Sigmoid colon (tissue), 7 donors: ENCODE data around the gene STK40. TPM values are rescaled to one million over a fixed set of nuclear protein-coding genes. Genes with fewer than 3 reads are reported as not detected.

Experiments
- DNase-seq: peaks from one replicate; pipeline ENCODE4 v3.0.0-alpha.2; 2019
- H3K27ac ChIP-seq, 4 donors: fragments of 200-600 bp; sonication (generic); one replicate each; pipeline ENCODE4 v1.5.1; 2016 to 2019; ENCODE audit warnings: mild to moderate bottlenecking in 1 of 4
- H3K27me3 ChIP-seq, 3 donors: fragments of 200-600 bp; sonication (generic); one replicate each; pipeline ENCODE4 v1.5.1; 2019; ENCODE audit warnings: mild to moderate bottlenecking in 1 of 3
- H3K36me3 ChIP-seq, 4 donors: fragments of 200-600 bp; sonication (generic); one replicate each; pipeline ENCODE4 v1.5.1; 2016 to 2019
- H3K4me1 ChIP-seq, 4 donors: fragments of 200-600 bp; sonication (generic); one replicate each; pipeline ENCODE4 v1.5.1; 2017 to 2019
- H3K4me3 ChIP-seq, 4 donors: fragments of 200-600 bp; sonication (generic); one replicate each; pipeline ENCODE4 v1.5.1; 2017 to 2019; ENCODE audit warnings: mild to moderate bottlenecking in 2 of 4, moderate library complexity in 1 of 4
- H3K9me3 ChIP-seq, 4 donors: fragments of 200-600 bp in 3 of 4; sonication (generic) in 3 of 4; one replicate each; pipeline versions ENCODE4 v1.5.1 to v1.6.1; 2013 to 2019
- EP300 ChIP-seq, 4 donors: sonication (generic); formaldehyde crosslinking; IDR thresholded peaks; one replicate each; pipeline ENCODE4 v1.6.1; 2017; ENCODE audit warnings: antibody characterized with exemption in 4 of 4
- POLR2A ChIP-seq, 2 donors: fragments of 450-650 bp; IDR thresholded peaks; one replicate each; pipeline ENCODE4 v1.6.1; 2016; ENCODE audit warnings: antibody characterized with exemption in 2 of 2, mild to moderate bottlenecking in 2 of 2, moderate library complexity in 2 of 2
- POLR2AphosphoS5 ChIP-seq, 4 donors: sonication (generic); formaldehyde crosslinking; IDR thresholded peaks; one replicate each; pipeline ENCODE4 v1.6.1; 2017; ENCODE audit warnings: antibody characterized with exemption in 4 of 4
- WGBS, 2 donors: extraction: QIAGEN DNeasy Blood & Tissue Kit; methylation state at CpG; one replicate each; pipeline ENCODE4 v1.1.7; 2013; 5-methylcytosine and 5-hydroxymethylcytosine counted together
- intact Hi-C: fragments of 100-400 bp; cut with DNase I; formaldehyde crosslinking; loops from one replicate; pipeline ENCODE4 v1.15.1; 2023
- polyA plus RNA-seq, 3 donors: library from polyadenylated mRNA; stranded (reverse); fragments of 200-250 nt; gene quantifications; one replicate each; pipeline ENCODE4 v1.2.3, GENCODE V29; 2013
- total RNA-seq, 4 donors: library from RNA; depleted of rRNA; stranded (reverse); fragments of >200 nt; gene quantifications; one replicate each; pipeline ENCODE4 v1.1.0, GENCODE V29; 2016
- TF ChIP-seq, protein P1 (sequence below), 4 experiments: fragments of 450-650 bp in 3 of 4; fragments of 200-600 bp in 1 of 4; IDR thresholded peaks; one replicate each; pipeline ENCODE4 v1.5.1; 2016 to 2019; ENCODE audit warnings: antibody characterized with exemption in 4 of 4, mild to moderate bottlenecking in 3 of 4, moderate library complexity in 2 of 4
- donor health status: healthy with polysubstance abuse.
- donor health status: Bipolar disorder and iron deficiency.
- donor health status: healthy.

The STK40 gene
- total and polyA plus RNA-seq, 7 donors: 27.6 to 55.6 (median 40.7) TPM

DNA sequence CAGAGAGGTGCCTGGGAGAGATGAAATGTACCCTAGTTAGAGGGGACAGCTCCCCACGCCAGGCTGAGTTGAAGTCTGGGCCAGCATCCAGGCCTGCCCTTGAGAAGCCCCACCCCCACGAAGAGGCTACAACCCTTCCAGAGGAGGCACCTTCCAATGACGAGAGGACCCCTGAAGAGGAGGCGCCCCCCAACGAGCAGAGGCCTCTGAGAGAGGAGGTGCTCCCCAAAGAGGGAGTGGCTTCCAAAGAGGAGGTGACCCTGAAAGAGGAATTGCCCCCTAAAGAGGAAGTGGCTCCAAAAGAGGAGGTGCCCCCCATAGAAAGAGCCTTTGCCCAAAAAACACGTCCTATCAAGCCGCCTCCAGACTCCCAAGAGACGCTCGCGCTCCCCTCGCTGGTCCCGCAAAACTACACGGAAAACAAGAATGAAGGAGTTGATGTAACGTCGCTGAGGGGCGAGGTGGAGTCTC is 65.4 kb downstream of the STK40 start:
- Histone ChIP-seq H3K4me3 (peak overlapping the region in 3 of 4 donors; percentile 36 to 85 (median 43)), H3K27me3 (no peaks in the 10 kb centered on the region), H3K36me3 (no peaks in the 10 kb centered on the region), H3K27ac (peak overlapping the region; percentile 82 to 89 (median 84)), H3K9me3 (no peaks in the 10 kb centered on the region), H3K4me1 (peaks cover 0 to 39% (median 33%) of the 10 kb centered on the region in 4 donors)
- no peak for TF ChIP-seq POLR2AphosphoS5 (IDR thresholded peaks at IDR 0.05)
- no peak for TF ChIP-seq POLR2A (IDR thresholded peaks at IDR 0.05)
- TF ChIP-seq EP300 (IDR thresholded peaks at IDR 0.05): no peak
- TF ChIP-seq, protein P1, sequence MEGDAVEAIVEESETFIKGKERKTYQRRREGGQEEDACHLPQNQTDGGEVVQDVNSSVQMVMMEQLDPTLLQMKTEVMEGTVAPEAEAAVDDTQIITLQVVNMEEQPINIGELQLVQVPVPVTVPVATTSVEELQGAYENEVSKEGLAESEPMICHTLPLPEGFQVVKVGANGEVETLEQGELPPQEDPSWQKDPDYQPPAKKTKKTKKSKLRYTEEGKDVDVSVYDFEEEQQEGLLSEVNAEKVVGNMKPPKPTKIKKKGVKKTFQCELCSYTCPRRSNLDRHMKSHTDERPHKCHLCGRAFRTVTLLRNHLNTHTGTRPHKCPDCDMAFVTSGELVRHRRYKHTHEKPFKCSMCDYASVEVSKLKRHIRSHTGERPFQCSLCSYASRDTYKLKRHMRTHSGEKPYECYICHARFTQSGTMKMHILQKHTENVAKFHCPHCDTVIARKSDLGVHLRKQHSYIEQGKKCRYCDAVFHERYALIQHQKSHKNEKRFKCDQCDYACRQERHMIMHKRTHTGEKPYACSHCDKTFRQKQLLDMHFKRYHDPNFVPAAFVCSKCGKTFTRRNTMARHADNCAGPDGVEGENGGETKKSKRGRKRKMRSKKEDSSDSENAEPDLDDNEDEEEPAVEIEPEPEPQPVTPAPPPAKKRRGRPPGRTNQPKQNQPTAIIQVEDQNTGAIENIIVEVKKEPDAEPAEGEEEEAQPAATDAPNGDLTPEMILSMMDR (IDR thresholded peaks at IDR 0.05): no peak
- WGBS, 2 donors: 40 to 61% methylated on average over 16 of the region's 16 CpGs
- intact Hi-C loops: loop anchor here (2.0 kb wide), 1 partner anchor 48 kb away; no protein-coding TSS in a partner anchor
- DNase-seq: no peak

DNA sequence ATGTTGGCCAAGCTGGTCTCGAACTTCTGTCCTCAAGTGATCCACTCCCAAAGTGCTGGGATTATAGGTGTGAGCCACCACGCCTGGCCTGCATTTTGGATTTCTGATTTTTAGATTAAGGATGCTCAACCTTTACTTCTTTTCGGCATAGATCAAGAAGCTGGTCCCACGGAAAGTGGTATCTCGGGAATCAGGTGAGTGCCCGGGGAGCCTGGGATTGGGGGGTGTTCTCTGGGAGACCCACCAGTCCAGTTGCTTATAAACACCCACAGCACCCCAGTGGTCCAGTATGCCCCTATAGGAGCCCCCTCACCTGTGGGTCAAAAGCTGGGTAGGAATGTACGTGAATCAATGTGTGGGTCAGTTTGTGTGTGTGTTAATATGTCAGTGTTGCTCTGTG is 76.3 kb downstream of the STK40 start:
- TF ChIP-seq, protein P1 (IDR thresholded peaks at IDR 0.05): no peak
- TF ChIP-seq EP300 (IDR thresholded peaks at IDR 0.05) (no peak), POLR2AphosphoS5 (IDR thresholded peaks at IDR 0.05) (no peak), POLR2A (IDR thresholded peaks at IDR 0.05) (no peak)
- no peaks in the 10 kb centered on the region for H3K9me3 ChIP-seq
- peaks cover 0 to 3% (median 1%) of the 10 kb centered on the region in 4 donors for H3K36me3 ChIP-seq
- H3K27ac ChIP-seq: no peak overlapping the region
- 97 to 98% methylated on average over 7 of the region's 7 CpGs for WGBS, 2 donors
- no peak for DNase-seq
- peaks cover 2 to 25% (median 17%) of the 10 kb centered on the region in 4 donors for H3K4me1 ChIP-seq
- H3K4me3 ChIP-seq: no peak overlapping the region
- H3K27me3 ChIP-seq: no peaks in the 10 kb centered on the region
- intact Hi-C loops: loop anchor here (5.0 kb wide), 1 partner anchor 58 kb away; no protein-coding TSS in a partner anchor

DNA sequence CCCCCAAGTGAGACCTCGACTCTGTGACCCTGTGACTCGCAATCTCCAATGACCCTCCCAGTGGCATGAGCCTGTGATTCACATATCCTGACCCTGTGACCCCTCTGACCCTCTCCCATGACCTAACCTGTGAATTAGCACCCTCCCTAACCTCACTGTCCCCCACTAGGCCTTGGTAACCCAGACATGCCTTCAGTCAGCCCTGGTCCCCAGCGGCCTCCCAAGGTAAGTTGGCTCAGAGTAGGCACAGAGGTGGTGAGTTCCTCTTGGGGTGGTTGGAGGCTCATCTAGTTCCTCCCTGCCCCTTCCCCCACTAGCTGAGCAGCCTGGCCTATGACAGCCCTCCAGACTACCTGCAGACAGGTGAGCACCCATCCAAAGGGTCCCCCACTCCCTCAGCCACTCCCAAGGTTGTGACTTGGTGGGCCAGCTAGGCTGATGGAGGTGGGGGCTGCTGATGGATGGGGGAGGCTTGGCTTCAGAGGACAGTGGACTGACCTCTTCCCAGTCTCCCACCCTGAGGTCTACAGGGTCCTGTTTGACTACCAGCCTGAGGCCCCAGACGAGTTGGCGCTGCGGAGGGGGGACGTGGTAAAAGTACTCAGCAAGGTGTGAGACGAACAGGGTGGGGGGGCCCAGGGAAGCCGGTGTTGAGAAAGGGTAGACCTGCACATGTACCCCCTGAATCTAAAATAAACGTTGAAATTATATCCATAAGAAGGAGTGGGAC is 78.0 kb downstream of the STK40 start:
- DNase-seq: peak; percentile 64
- Histone ChIP-seq H3K36me3 (peaks cover 0 to 20% (median 13%) of the 10 kb centered on the region in 4 donors), H3K9me3 (no peaks in the 10 kb centered on the region), H3K27me3 (no peaks in the 10 kb centered on the region), H3K4me1 (peaks cover 2 to 25% (median 17%) of the 10 kb centered on the region in 4 donors), H3K27ac (peak overlapping the region in 1 of 4 donors; percentile 78), H3K4me3 (peak overlapping the region; percentile 57 to 92 (median 71))
- TF ChIP-seq EP300 (IDR thresholded peaks at IDR 0.05): no peak
- TF ChIP-seq, protein P1 (IDR thresholded peaks at IDR 0.05): no peak
- no peak for TF ChIP-seq POLR2A (IDR thresholded peaks at IDR 0.05)
- TF ChIP-seq POLR2AphosphoS5 (IDR thresholded peaks at IDR 0.05): no peak
- intact Hi-C loops: loop anchor here (5.0 kb wide), 1 partner anchor 60 kb away; no protein-coding TSS in a partner anchor
- 83 to 93% methylated on average over 10 of the region's 10 CpGs for WGBS, 2 donors

DNA sequence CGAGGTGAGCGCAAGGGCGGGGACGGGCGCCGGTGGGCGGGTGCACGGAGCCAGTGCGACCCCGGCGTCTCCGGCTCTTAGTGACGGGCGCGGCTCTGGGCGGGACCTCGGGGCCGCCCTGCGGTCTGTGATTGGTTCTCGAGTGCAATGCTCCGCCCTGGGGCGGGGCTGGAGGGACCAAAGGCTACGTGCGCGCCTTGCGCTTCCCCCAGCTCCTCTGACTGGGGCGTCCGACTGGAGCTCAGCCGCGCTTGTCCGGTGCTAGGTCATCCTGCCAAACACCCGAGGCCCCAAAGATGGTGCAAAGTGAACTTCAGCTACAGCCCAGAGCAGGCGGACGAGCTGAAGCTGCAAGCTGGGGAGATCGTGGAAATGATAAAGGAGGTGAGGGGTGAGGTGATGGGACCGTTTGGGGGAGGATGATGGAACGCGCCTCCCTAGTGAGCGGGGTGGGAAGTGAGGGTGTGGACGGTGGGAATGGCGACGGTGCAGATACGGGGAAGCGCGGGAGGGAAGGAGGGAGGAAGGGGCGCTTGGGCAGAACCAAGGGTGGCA is 78.7 kb downstream of the STK40 start:
- Histone ChIP-seq H3K27me3 (no peaks in the 10 kb centered on the region), H3K36me3 (peaks cover 6 to 28% (median 20%) of the 10 kb centered on the region in 4 donors), H3K9me3 (no peaks in the 10 kb centered on the region), H3K4me1 (peaks cover 2 to 25% (median 17%) of the 10 kb centered on the region in 4 donors), H3K4me3 (peak overlapping the region; percentile 57 to 92 (median 71)), H3K27ac (peak overlapping the region; percentile 69 to 84 (median 78))
- peak; percentile 96 for DNase-seq
- intact Hi-C loops: loop anchor here (5.0 kb wide), 1 partner anchor 60 kb away; no protein-coding TSS in a partner anchor
- WGBS, 2 donors: 1% methylated on average over 46 of the region's 46 CpGs
- no peak for TF ChIP-seq EP300 (IDR thresholded peaks at IDR 0.05)
- TF ChIP-seq POLR2AphosphoS5 (IDR thresholded peaks at IDR 0.05): peak; percentile 71 to 89 (median 78)
- TF ChIP-seq, protein P1 (IDR thresholded peaks at IDR 0.05): no peak
